HepG2 (cell line): ENCODE results near the gene NME2. TPM values are rescaled to one million over a fixed set of nuclear protein-coding genes. Genes with fewer than 3 reads are reported as not detected.

Source experiments
- ARID3A ChIP-seq: IDR thresholded peaks from 2 replicates; pipeline ENCODE4 v1.6.1; 2012; ENCODE audit warnings: low read depth, low read length, improper control_type of control experiment
- CENPX ChIP-seq: sonication (generic); formaldehyde crosslinking; IDR thresholded peaks from 2 replicates; pipeline ENCODE4 v1.9.0; 2021; ENCODE audit warnings: mild to moderate bottlenecking, missing genetic modification reagents, moderate library complexity
- CREB1 ChIP-seq, 2 experiments: fragments of 450-650 bp in 1 of 2; IDR thresholded peaks; 2 replicates each; pipeline ENCODE4 v1.6.1; 2016 to 2017; ENCODE audit warnings: control low read depth in 1 of 2, mild to moderate bottlenecking in 1 of 2, missing compliant biosample characterization in 1 of 2, missing genetic modification characterization in 1 of 2
- CREBL2 ChIP-seq: sonication (generic); formaldehyde crosslinking; IDR thresholded peaks from 2 replicates; pipeline ENCODE4 v1.8.1; 2023; ENCODE audit warnings: missing genetic modification reagents, mild to moderate bottlenecking, borderline replicate concordance
- FOXM1 ChIP-seq: sonication (generic); formaldehyde crosslinking; IDR thresholded peaks from 2 replicates; pipeline ENCODE4 v1.5.0; 2020; ENCODE audit warnings: missing genetic modification reagents
- KLF13 ChIP-seq: sonication (generic); formaldehyde crosslinking; IDR thresholded peaks from 2 replicates; pipeline ENCODE4 v1.4.0; 2020; ENCODE audit warnings: mild to moderate bottlenecking, missing genetic modification reagents
- KLF15 ChIP-seq: sonication (generic); formaldehyde crosslinking; IDR thresholded peaks from 2 replicates; pipeline ENCODE4 v1.8.1; 2023; ENCODE audit warnings: borderline replicate concordance, mild to moderate bottlenecking, inconsistent platforms, missing genetic modification reagents, mixed read lengths
- MBD4 ChIP-seq: IDR thresholded peaks from 2 replicates; pipeline ENCODE4 v1.6.1; 2012; ENCODE audit warnings: low read length, inconsistent platforms, borderline replicate concordance
- MIER3 ChIP-seq: IDR thresholded peaks from 2 replicates; pipeline ENCODE4 v1.6.1; 2016; ENCODE audit warnings: missing compliant biosample characterization, borderline replicate concordance
- RCOR2 ChIP-seq: IDR thresholded peaks from 2 replicates; pipeline ENCODE4 v1.6.1; 2016; ENCODE audit warnings: missing biosample characterization, missing genetic modification reagents
- SKI ChIP-seq: fragments of 450-650 bp; IDR thresholded peaks from one replicate; pipeline ENCODE4 v1.6.1; 2018; ENCODE audit warnings: mild to moderate bottlenecking; ENCODE audit not compliant: partially characterized antibody
- SP140L ChIP-seq: sonication (generic); formaldehyde crosslinking; IDR thresholded peaks from 2 replicates; pipeline ENCODE4 v1.4.0; 2020; ENCODE audit warnings: missing genetic modification reagents, borderline replicate concordance
- TARDBP ChIP-seq: sonication (generic); formaldehyde crosslinking; IDR thresholded peaks from 2 replicates; pipeline ENCODE4 v1.8.0; 2022; ENCODE audit warnings: mild to moderate bottlenecking, missing genetic modification reagents
- TFE3 ChIP-seq: IDR thresholded peaks from 2 replicates; pipeline ENCODE4 v1.6.1; 2016
- THAP11 ChIP-seq: IDR thresholded peaks from 2 replicates; pipeline ENCODE4 v1.6.1; 2016; ENCODE audit warnings: missing biosample characterization, missing genetic modification reagents
- ZBTB38 ChIP-seq: sonication (generic); formaldehyde crosslinking; IDR thresholded peaks from 2 replicates; pipeline ENCODE4 v1.5.1; 2020; ENCODE audit warnings: mild to moderate bottlenecking, missing genetic modification reagents
- ZKSCAN1 ChIP-seq: fragments of 150-350 bp; IDR thresholded peaks from 2 replicates; pipeline ENCODE4 v1.6.1; 2014; ENCODE audit warnings: low read length
- ZNF24 ChIP-seq: fragments of 450-650 bp; IDR thresholded peaks from 2 replicates; pipeline ENCODE4 v1.6.1; 2017; ENCODE audit warnings: antibody characterized with exemption, mild to moderate bottlenecking
- ZNF282 ChIP-seq: fragments of 450-650 bp; IDR thresholded peaks from 2 replicates; pipeline ENCODE4 v1.6.1; 2018; ENCODE audit not compliant: partially characterized antibody
- ZNF382 ChIP-seq: sonication (generic); formaldehyde crosslinking; IDR thresholded peaks from 2 replicates; pipeline ENCODE4 v1.5.0; 2020; ENCODE audit warnings: missing genetic modification reagents, mild to moderate bottlenecking, borderline replicate concordance
- ZNF510 ChIP-seq: sonication (generic); formaldehyde crosslinking; IDR thresholded peaks from 2 replicates; pipeline ENCODE4 v1.4.0; 2020; ENCODE audit warnings: low read depth, mild to moderate bottlenecking, missing genetic modification reagents
- ZNF768 ChIP-seq: sonication (generic); formaldehyde crosslinking; IDR thresholded peaks from 2 replicates; pipeline ENCODE4 v1.4.0; 2020; ENCODE audit warnings: missing genetic modification reagents
- ZNF850 ChIP-seq: sonication (generic); formaldehyde crosslinking; conservative IDR thresholded peaks from 2 replicates; pipeline ENCODE4 v1.9.0; 2021; ENCODE audit warnings: mild to moderate bottlenecking, missing genetic modification reagents
- ZNF883 ChIP-seq: sonication (generic); formaldehyde crosslinking; IDR thresholded peaks from 2 replicates; pipeline ENCODE4 v1.5.1; 2020; ENCODE audit warnings: mild to moderate bottlenecking, missing genetic modification reagents; ENCODE audit errors: not compliant biosample characterization
- polyA plus RNA-seq, 8 experiments: library from polyadenylated mRNA; depleted of rRNA in 3 of 8; stranded (reverse) in 7 of 8; unstranded in 1 of 8; fragments of >200 nt; fragmentation: Illumina TruSeq in 4 of 8; extraction: Trizol in 4 of 8; gene quantifications; 2 replicates each; pipeline versions ENCODE4 v1.2.1 to v1.2.3, GENCODE V29; 2011 to 2016; ENCODE audit warnings: low read depth in 4 of 8, missing spikeins in 1 of 8, mixed read lengths in 1 of 8; ENCODE audit not compliant: insufficient read depth in 1 of 8
- total RNA-seq, 5 experiments: library from RNA; depleted of rRNA; stranded (reverse); fragments of >200 nt; fragmentation: Illumina TruSeq; extraction: Trizol; gene quantifications; 2 replicates each; pipeline ENCODE4 v1.2.3, GENCODE V29; 2016; ENCODE audit warnings: low read depth in 1 of 5

NME2 gene
- total and polyA plus RNA-seq, 2 of the 13 experiments (the other 11 are each of a cell fraction or from before 2014, with no cell fraction given) = 790 to 1,213 TPM

GRCh38 chr17:51120357-51120738 is 45.9 kb upstream of the NME2 start (continued):
- TF ChIP-seq KLF13 (CRISPR knock-in tag) (no peak), ZNF768 (CRISPR knock-in tag) (no peak), FOXM1 (no peak), CENPX (no peak), ZNF282 (no peak), SKI (no peak), MIER3 (CRISPR knock-in tag) (no peak), CREBL2 (CRISPR knock-in tag) (no peak), TARDBP (no peak), ZNF510 (no peak), ZNF883 (CRISPR knock-in tag) (peak; percentile 47), RCOR2 (no peak), ZNF850 (CRISPR knock-in tag) (no peak), THAP11 (CRISPR knock-in tag) (no peak), SP140L (CRISPR knock-in tag) (no peak), MBD4 (no peak), CREB1 (IDR thresholded peaks at IDR 0.05) (no peak), CREB1 (CRISPR knock-in tag; IDR thresholded peaks at IDR 0.05) (no peak), ARID3A (no peak), KLF15 (peak; percentile 52; the same call in 1 of the 2 replicates), ZNF24 (no peak), ZBTB38 (CRISPR knock-in tag) (no peak), ZNF382 (CRISPR knock-in tag) (no peak), ZKSCAN1 (no peak), TFE3 (CRISPR knock-in tag) (peak; percentile 7; the same call in 1 of the 2 replicates)
